Neuron (in vitro differentiated cells): ENCODE data around the gene ASB1.

Source experiments
- H2AFZ ChIP-seq: one replicate; pipeline ENCODE4 v1.6.1; 2013; ENCODE audit warnings: low read depth, mild to moderate bottlenecking, inconsistent platforms, low read length, moderate library complexity
- H3K27me3 ChIP-seq: one replicate; pipeline ENCODE4 v1.6.1; 2013; ENCODE audit warnings: low read length; ENCODE audit not compliant: insufficient read depth
- H3K36me3 ChIP-seq: one replicate; pipeline ENCODE4 v1.6.1; 2013; ENCODE audit warnings: low read length; ENCODE audit not compliant: insufficient read depth
- H3K4me1 ChIP-seq: one replicate; pipeline ENCODE4 v1.6.1; 2013; ENCODE audit warnings: low read length; ENCODE audit not compliant: insufficient read depth
- H3K4me3 ChIP-seq: 2 replicates; pipeline ENCODE4 v1.5.1; 2013; ENCODE audit warnings: mild to moderate bottlenecking, low read length, moderate library complexity
- H3K9me3 ChIP-seq: one replicate; pipeline ENCODE4 v1.6.1; 2013; ENCODE audit warnings: low read length

The ASB1 gene

GRCh38 chr2:238426568-238427434 is at the start of gene ASB1:
TSS of gene ASB1 (plus strand) at chr2:238426927. CDS start at chr2:238427071, 144 bp downstream.
- peaks cover 9% of the 10 kb centered on the region for H3K9me3 ChIP-seq
- H3K4me1 ChIP-seq, result peaks cover 17% of the 10 kb centered on the region
- H3K27me3 ChIP-seq, result no peaks in the 10 kb centered on the region
- peak within 1 kb of the TSS; percentile 59 for H3K4me3 ChIP-seq
- H3K36me3 ChIP-seq, result peaks cover 4% of the 10 kb centered on the region
- H2AFZ ChIP-seq, result peak within 1 kb of the TSS; percentile 77

GRCh38 chr2:238378230-238379095 is 48.3 kb upstream of the ASB1 start:
- no peak overlapping the region for H2AFZ ChIP-seq
- no peaks in the 10 kb centered on the region for H3K27me3 ChIP-seq
- no peak overlapping the region for H3K4me3 ChIP-seq
- H3K4me1 ChIP-seq, result peaks cover 22% of the 10 kb centered on the region
- H3K36me3 ChIP-seq, result peaks cover 2% of the 10 kb centered on the region
- peaks cover 8% of the 10 kb centered on the region for H3K9me3 ChIP-seq

GRCh38 chr2:238379096-238379810 is 47.5 kb upstream of the ASB1 start:
- Histone ChIP-seq H3K4me1 (peaks cover 22% of the 10 kb centered on the region), H3K36me3 (peaks cover 2% of the 10 kb centered on the region), H3K9me3 (peaks cover 13% of the 10 kb centered on the region), H3K4me3 (no peak overlapping the region), H2AFZ (no peak overlapping the region), H3K27me3 (no peaks in the 10 kb centered on the region)

GRCh38 chr2:238380336-238380735 is 46.4 kb upstream of the ASB1 start:
- Histone ChIP-seq H3K9me3 (peaks cover 13% of the 10 kb centered on the region), H3K4me3 (no peak overlapping the region), H2AFZ (no peak overlapping the region), H3K27me3 (no peaks in the 10 kb centered on the region), H3K36me3 (peaks cover 2% of the 10 kb centered on the region), H3K4me1 (peaks cover 22% of the 10 kb centered on the region)

- Histone ChIP-seq H3K9me3 (peaks cover 13% of the 10 kb centered on the region), H2AFZ (no peak overlapping the region), H3K36me3 (peaks cover 2% of the 10 kb centered on the region), H3K4me3 (no peak overlapping the region), H3K27me3 (no peaks in the 10 kb centered on the region), H3K4me1 (peaks cover 22% of the 10 kb centered on the region)
These were observed 45.9 kb upstream of the ASB1 start for GRCh38 chr2:238380785-238381184.

GRCh38 chr2:238381341-238382115 is 45.2 kb upstream of the ASB1 start:
- Histone ChIP-seq H3K9me3 (peaks cover 12% of the 10 kb centered on the region), H3K27me3 (no peaks in the 10 kb centered on the region), H2AFZ (no peak overlapping the region), H3K4me1 (peaks cover 22% of the 10 kb centered on the region), H3K4me3 (no peak overlapping the region), H3K36me3 (peaks cover 2% of the 10 kb centered on the region)

- H3K27me3 ChIP-seq, result no peaks in the 10 kb centered on the region
- H3K4me1 ChIP-seq, result peaks cover 22% of the 10 kb centered on the region
- no peak overlapping the region for H3K4me3 ChIP-seq
These were observed 44.3 kb upstream of the ASB1 start for GRCh38 chr2:238382381-238382781.

GRCh38 chr2:238383135-238383534 is 43.6 kb upstream of the ASB1 start:
- peaks cover 12% of the 10 kb centered on the region for H3K9me3 ChIP-seq
- peaks cover 22% of the 10 kb centered on the region for H3K4me1 ChIP-seq
- peaks cover 2% of the 10 kb centered on the region for H3K36me3 ChIP-seq
- H3K4me3 ChIP-seq, result no peak overlapping the region
- no peaks in the 10 kb centered on the region for H3K27me3 ChIP-seq
- no peak overlapping the region for H2AFZ ChIP-seq

More at GRCh38 chr2:238382381-238382781, 44.3 kb upstream of the ASB1 start:
- no peak overlapping the region for H2AFZ ChIP-seq
- peaks cover 12% of the 10 kb centered on the region for H3K9me3 ChIP-seq
- H3K36me3 ChIP-seq, result peaks cover 2% of the 10 kb centered on the region

GRCh38 chr2:238383743-238384380 is 42.9 kb upstream of the ASB1 start:
- H3K36me3 ChIP-seq, result peaks cover 2% of the 10 kb centered on the region
- peaks cover 12% of the 10 kb centered on the region for H3K9me3 ChIP-seq
- H3K27me3 ChIP-seq, result no peaks in the 10 kb centered on the region
- H2AFZ ChIP-seq, result no peak overlapping the region
- H3K4me1 ChIP-seq, result peaks cover 17% of the 10 kb centered on the region
- no peak overlapping the region for H3K4me3 ChIP-seq

- no peaks in the 10 kb centered on the region for H3K4me1 ChIP-seq
These were observed 39.4 kb upstream of the ASB1 start for GRCh38 chr2:238387332-238387731.

GRCh38 chr2:238388794-238389193 is 37.9 kb upstream of the ASB1 start:
- no peak overlapping the region for H3K4me3 ChIP-seq

More at GRCh38 chr2:238387332-238387731, 39.4 kb upstream of the ASB1 start:
- H3K4me3 ChIP-seq, result no peak overlapping the region
- peaks cover 2% of the 10 kb centered on the region for H3K36me3 ChIP-seq
- H3K9me3 ChIP-seq, result peaks cover 11% of the 10 kb centered on the region
- no peaks in the 10 kb centered on the region for H3K27me3 ChIP-seq
- no peak overlapping the region for H2AFZ ChIP-seq

More at GRCh38 chr2:238388794-238389193, 37.9 kb upstream of the ASB1 start:
- H3K36me3 ChIP-seq, result no peaks in the 10 kb centered on the region
- peaks cover 2% of the 10 kb centered on the region for H3K9me3 ChIP-seq
- no peaks in the 10 kb centered on the region for H3K27me3 ChIP-seq
- H2AFZ ChIP-seq, result no peak overlapping the region
- no peaks in the 10 kb centered on the region for H3K4me1 ChIP-seq
